Lower leg skin (tissue), 4 donors: ENCODE measurements around the gene SUMO3. TPM values are rescaled to one million over a fixed set of nuclear protein-coding genes. Genes with fewer than 3 reads are reported as not detected.

ENCODE experiments used
- DNase-seq, 2 donors: peaks; one replicate each; pipeline ENCODE4 v3.0.0-alpha.2; 2019; ENCODE audit warnings: low spot score in 2 of 2
- H3K4me3 ChIP-seq: fragments of 200-600 bp; sonication (generic); 2 replicates; pipeline ENCODE4 v1.5.1; 2017; ENCODE audit warnings: mild to moderate bottlenecking, low read depth; ENCODE audit not compliant: poor library complexity, severe bottlenecking
- POLR2A ChIP-seq, 2 donors: fragments of 450-650 bp; IDR thresholded peaks; one replicate each; pipeline ENCODE4 v1.6.1; 2016 to 2017; ENCODE audit warnings: antibody characterized with exemption in 2 of 2, mild to moderate bottlenecking in 1 of 2, moderate library complexity in 1 of 2
- WGBS, 2 donors: methylation state at CpG; one replicate each; pipeline ENCODE4 v1.1.5; 2018; 5-methylcytosine and 5-hydroxymethylcytosine counted together
- intact Hi-C: fragments of 100-400 bp; cut with DNase I; formaldehyde crosslinking; loops from one replicate; pipeline ENCODE4 v1.15.0; 2023; ENCODE audit warnings: low total_unique reads
- total RNA-seq, 4 donors: library from RNA; depleted of rRNA; stranded (reverse); fragments of >200 nt; gene quantifications; one replicate each; pipeline ENCODE4 v1.1.0, GENCODE V29; 2016
- TF ChIP-seq, protein P1 (sequence below), 3 donors: fragments of 450-650 bp; IDR thresholded peaks; one replicate each; pipeline ENCODE4 v1.5.1; 2016; ENCODE audit warnings: antibody characterized with exemption in 3 of 3, mild to moderate bottlenecking in 3 of 3, moderate library complexity in 2 of 3

Gene SUMO3
- total RNA-seq, 4 donors from 2014 or later, result 35.6 to 52.6 (median 42.5) TPM

DNA sequence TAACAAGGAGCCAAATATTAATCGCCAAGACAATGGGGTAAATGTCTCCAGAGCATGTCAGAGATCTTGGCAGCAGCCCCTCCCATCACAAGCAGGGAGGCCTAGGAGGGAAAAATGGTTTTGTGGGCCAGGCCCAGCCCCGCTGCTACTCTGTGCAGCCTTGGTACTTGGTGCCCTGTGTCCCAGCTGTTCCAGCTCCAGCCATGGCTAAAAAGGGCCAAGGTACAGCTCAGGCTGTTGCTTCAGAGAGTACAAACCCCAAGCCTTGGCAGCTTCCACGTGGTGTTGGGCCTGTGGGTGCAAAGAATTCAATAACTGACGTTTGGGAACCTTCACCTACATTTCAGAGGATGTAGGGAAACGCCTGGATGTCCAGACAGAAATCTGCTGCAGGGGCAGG lies 26.6 kb downstream of the SUMO3 start:
- 61 to 63% methylated on average over 5 of the region's 5 CpGs for WGBS, 2 donors
- TF ChIP-seq, protein P1, sequence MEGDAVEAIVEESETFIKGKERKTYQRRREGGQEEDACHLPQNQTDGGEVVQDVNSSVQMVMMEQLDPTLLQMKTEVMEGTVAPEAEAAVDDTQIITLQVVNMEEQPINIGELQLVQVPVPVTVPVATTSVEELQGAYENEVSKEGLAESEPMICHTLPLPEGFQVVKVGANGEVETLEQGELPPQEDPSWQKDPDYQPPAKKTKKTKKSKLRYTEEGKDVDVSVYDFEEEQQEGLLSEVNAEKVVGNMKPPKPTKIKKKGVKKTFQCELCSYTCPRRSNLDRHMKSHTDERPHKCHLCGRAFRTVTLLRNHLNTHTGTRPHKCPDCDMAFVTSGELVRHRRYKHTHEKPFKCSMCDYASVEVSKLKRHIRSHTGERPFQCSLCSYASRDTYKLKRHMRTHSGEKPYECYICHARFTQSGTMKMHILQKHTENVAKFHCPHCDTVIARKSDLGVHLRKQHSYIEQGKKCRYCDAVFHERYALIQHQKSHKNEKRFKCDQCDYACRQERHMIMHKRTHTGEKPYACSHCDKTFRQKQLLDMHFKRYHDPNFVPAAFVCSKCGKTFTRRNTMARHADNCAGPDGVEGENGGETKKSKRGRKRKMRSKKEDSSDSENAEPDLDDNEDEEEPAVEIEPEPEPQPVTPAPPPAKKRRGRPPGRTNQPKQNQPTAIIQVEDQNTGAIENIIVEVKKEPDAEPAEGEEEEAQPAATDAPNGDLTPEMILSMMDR (IDR thresholded peaks at IDR 0.05), result no peak
- no peak for TF ChIP-seq POLR2A (IDR thresholded peaks at IDR 0.05)
- DNase-seq, result no peak
- intact Hi-C loops, result loop anchor here (5.0 kb wide), 1 partner anchor 279 kb away; no protein-coding TSS in a partner anchor
- H3K4me3 ChIP-seq, result no peak overlapping the region

DNA sequence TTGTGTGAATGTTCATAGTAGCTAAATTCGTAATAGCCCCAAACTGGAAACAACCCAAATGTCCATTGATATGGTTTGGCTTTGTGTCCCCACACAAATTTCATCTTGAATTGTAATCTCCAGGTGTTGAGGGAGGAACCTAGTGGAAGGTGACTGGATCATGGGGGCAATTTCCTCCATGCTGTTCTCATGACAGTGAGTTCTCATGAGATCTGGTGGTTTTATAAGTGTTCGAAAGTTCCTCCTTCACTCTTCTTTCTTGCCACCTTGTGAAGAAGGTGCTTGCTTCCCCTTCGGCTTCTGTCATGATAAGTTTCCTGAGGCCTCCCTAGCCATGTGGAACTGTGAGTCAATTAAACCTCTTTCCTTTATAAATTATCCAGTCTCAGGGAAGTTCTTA lies 27.5 kb downstream of the SUMO3 start:
- no peak for DNase-seq
- TF ChIP-seq, protein P1 (IDR thresholded peaks at IDR 0.05), result no peak
- no peak for TF ChIP-seq POLR2A (IDR thresholded peaks at IDR 0.05)
- no peak overlapping the region for H3K4me3 ChIP-seq
- intact Hi-C loops, result loop anchor here (5.0 kb wide), 1 partner anchor 278 kb away; no protein-coding TSS in a partner anchor
- WGBS, 2 donors, result 93 to 94% methylated on average over 3 of the region's 3 CpGs

DNA sequence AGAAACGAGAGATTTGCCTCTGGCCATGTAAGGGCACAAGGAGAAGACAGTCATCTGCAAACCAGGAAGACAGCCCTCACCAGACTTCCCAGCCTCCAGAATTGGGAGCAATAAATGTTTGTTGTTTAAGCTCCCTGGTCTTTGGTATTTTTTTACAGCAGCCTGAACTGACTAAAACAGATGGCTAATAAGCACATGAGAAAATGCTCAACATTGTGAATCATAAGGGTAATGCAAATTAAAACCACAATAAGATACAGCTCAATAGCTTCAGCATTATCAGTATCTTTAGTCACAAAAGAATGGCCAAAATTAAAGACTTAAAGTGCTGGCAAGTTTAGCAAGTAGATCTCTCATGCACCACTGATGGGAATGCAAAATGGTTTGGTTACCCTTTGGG lies 28.0 kb downstream of the SUMO3 start:
- WGBS, 2 donors, result 64 to 78% methylated on average over 1 of the region's 1 CpG
- H3K4me3 ChIP-seq, result no peak overlapping the region
- DNase-seq, result no peak
- TF ChIP-seq, protein P1 (IDR thresholded peaks at IDR 0.05), result no peak
- no peak for TF ChIP-seq POLR2A (IDR thresholded peaks at IDR 0.05)
- intact Hi-C loops, result loop anchor here (5.0 kb wide), 1 partner anchor 278 kb away; no protein-coding TSS in a partner anchor

DNA sequence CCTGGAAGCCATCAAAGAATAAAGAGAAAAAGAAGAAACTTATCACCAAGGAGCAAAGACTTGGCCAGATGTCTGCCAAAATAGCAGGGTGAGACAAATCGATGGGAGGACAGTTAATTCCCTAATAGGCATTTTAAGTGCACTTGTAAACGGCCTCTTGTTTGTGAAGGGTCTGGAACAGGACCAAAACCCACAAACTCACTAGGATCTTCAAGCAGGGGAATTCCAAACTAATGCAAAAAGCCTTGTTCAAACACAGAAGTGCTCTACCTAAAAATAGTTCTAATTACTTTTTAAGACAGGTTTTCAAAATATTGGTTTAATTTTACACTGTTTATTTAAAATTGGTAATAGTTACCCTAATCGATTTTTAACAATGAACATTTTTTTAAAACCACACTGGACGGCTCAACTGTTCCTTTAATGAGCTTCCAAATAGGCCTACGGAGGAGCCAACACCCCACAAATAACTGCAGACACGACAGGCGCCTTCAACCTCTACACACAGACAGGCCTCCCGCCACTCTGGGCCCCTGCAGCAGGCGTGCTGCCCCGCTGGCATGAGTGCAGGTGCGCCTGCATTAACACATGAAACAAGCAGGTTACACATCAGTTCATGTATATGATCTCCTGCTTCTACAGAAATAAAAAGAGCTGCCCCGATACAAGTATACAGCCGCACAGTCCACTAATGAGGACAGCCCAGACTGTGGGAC lies 32.1 kb downstream of the SUMO3 start:
- intact Hi-C loops, result no loop called here
- 70 to 77% methylated on average over 13 of the region's 13 CpGs for WGBS, 2 donors
- TF ChIP-seq, protein P1 (IDR thresholded peaks at IDR 0.05), result no peak
- no peak for TF ChIP-seq POLR2A (IDR thresholded peaks at IDR 0.05)
- no peak overlapping the region for H3K4me3 ChIP-seq
- no peak for DNase-seq

DNA sequence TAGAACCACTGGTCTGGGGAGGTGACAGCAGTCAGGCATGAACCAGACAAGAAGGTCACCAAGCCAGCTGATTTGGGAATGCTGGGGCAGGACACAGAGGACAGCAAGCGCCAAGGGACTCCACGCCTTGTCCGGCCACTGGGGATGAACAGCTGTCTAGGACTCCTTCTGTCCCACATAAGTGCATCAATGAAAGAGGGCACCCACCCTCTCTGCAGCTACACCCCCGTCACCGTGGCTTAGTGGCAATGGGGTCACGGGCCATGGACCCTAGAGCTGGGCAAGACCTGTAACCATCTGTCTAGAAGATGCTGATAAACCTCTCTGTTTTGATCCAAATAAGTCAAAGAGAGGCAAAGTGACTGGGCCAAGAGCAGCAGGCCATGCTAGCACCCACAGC lies 33.1 kb downstream of the SUMO3 start:
- no peak overlapping the region for H3K4me3 ChIP-seq
- no peak for TF ChIP-seq POLR2A (IDR thresholded peaks at IDR 0.05)
- TF ChIP-seq, protein P1 (IDR thresholded peaks at IDR 0.05), result no peak
- intact Hi-C loops, result no loop called here
- no peak for DNase-seq
- WGBS, 2 donors, result 96 to 98% methylated on average over 6 of the region's 6 CpGs
